Motor neuron (in vitro differentiated cells): ENCODE measurements around the gene TNRC18. TPM values are rescaled to one million over a fixed set of nuclear protein-coding genes. Genes with fewer than 3 reads are reported as not detected.
A peak's percentile ranks its signal among the peaks of the same experiment; 100 is the strongest.

ENCODE experiments used
- ATAC-seq, 8 experiments: fragments of 200-7000 bp; cut with Tn5 transposase; replicated peaks in 6 of 8; 2 replicates each; pipeline ENCODE4 v1.8.0; 2021; ENCODE audit warnings: mild to moderate bottlenecking in 8 of 8, moderate library complexity in 8 of 8
- H3K27ac ChIP-seq, 2 donors: fragments of 250-450 bp; sonication (Bioruptor Pico); 2 replicates each; pipeline ENCODE4 v1.9.0; 2021; ENCODE audit warnings: antibody characterized with exemption in 2 of 2, mild to moderate bottlenecking in 2 of 2, moderate library complexity in 1 of 2
- H3K4me1 ChIP-seq, 2 donors: fragments of 250-450 bp; sonication (Bioruptor Pico); replicated peaks in 1 of 2; 2 replicates each; pipeline ENCODE4 v1.6.1; 2021; ENCODE audit warnings: antibody characterized with exemption in 2 of 2, mild to moderate bottlenecking in 2 of 2, moderate library complexity in 1 of 2
- H3K4me3 ChIP-seq, 5 donors: fragments of 250-450 bp; sonication (Bioruptor Pico); 2 replicates each; pipeline ENCODE4 v1.9.0; 2021; ENCODE audit warnings: antibody characterized with exemption in 5 of 5, mild to moderate bottlenecking in 5 of 5, moderate library complexity in 4 of 5
- WGBS, 10 experiments: fragments of 450-650 bp; shearing (Covaris generic); methylation state at CpG; one replicate each; pipeline ENCODE4 v1.0.0; 2022; 5-methylcytosine and 5-hydroxymethylcytosine counted together
- in situ Hi-C, 9 experiments: fragments of 400-800 bp; cut with MboI; loops; one replicate each; pipeline ENCODE4 v1.15.0; 2021; ENCODE audit warnings: low sequenced_read_pairs in 9 of 9, low pct_unique_long_range_greater_than_20kb in 2 of 9; ENCODE audit not compliant: unreplicated experiment in 9 of 9
- total RNA-seq, 8 experiments: library from RNA; unstranded; fragments of 300-600 nt; gene quantifications; 2 replicates each; pipeline versions ENCODE4 v1.2.3 to v1.2.4, GENCODE V29; 2022

Gene TNRC18
- total RNA-seq, 8 experiments from 2014 or later = 12.1 to 127 (median 45.8) TPM

DNA sequence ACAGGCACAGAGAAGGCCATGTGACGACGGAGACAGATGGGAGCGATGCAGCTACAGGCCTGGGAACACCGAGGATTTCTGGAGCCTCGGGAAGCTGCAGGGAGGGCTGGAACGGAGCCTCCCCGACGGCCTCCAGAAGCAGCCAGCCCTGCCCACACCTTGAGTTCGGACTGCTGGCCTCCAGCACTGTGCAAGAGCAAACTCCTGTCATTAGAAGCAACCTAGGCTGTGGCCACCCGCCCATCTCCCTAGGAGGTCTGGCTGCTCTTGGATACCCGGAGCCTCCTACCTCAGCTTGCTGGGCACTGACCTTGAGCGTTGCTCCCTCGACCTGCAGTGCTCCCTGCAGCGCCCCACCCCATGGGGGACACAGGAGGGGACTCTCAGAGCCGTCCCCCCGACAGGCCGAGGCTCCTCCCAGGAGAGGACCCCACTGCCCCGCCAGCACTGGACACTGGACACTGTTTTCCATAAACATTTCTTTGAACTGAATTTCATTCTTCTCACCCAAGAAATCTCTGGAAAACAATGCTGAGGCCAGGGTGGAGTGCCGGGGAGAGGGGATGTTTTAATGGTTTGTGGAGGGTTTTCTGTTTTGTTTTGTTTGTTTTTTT lies 22.5 kb upstream of the TNRC18 start:
- 0 to 79% (median 70%) methylated on average over 1 to 6 of the region's 19 CpGs; no CpG with 5 or more reads in 4 of the 10 experiments for WGBS, 10 experiments
- peak in 6 of 8 experiments; percentile 8 to 60 (median 42) for ATAC-seq
- H3K4me1 ChIP-seq = peaks cover 24 to 28% of the 10 kb centered on the region in 2 donors
- H3K27ac ChIP-seq = peak overlapping the region; percentile 32 to 33
- no peak overlapping the region for H3K4me3 ChIP-seq
- in situ Hi-C loops = no loop called here

DNA sequence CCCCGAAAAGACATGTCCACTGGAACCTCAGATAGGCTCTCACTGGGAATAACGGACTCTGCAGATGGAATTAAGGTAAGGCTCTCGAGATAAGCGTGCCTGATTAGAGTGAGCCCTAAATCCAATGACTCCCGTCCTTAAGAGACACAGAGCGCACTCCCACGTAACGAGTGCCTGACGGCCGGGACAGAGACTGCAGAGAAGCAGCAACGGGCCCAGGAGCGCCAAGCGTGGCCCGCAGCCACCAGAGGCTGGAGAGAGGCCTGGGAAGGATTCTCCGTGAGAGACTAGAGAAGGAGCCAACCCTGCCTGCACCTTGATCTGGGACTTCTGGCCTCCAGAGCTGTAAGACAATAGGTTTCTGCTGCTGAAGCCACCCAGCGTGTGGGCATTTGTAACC lies 20.0 kb upstream of the TNRC18 start:
- H3K27ac ChIP-seq = no peak overlapping the region
- in situ Hi-C loops = no loop called here
- H3K4me3 ChIP-seq = no peak overlapping the region
- 74 to 91% (median 84%) methylated on average over 4 to 11 of the region's 16 CpGs; no CpG with 5 or more reads in 5 of the 10 experiments for WGBS, 10 experiments
- H3K4me1 ChIP-seq = peaks cover 17 to 24% of the 10 kb centered on the region in 2 donors
- ATAC-seq = no peak

DNA sequence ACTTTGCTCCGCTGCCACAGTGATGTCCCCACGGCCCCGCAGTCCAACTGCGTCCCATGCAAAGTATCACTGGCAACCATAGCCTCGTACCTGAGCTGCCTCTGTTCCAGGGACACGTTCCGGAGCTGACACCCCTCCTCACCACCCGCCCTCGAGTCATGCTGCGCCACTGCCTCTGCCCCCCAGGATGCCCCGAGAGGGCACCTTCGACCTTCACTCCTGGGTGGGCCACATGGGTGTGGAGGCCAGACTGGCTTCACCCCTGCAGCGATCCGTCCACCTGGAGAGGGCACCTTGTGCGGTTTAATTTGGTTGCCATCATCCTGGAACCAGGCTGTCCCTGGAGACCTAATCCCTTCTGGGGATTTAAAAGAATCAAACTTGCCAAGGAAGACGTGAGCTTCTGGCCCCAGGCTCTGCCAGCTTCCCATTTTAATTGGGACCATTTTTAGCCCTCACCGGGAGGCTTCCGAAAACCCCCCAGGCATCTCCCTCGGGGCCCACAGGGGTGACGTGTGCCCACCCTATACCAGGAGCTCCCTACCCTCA lies 19.2 kb upstream of the TNRC18 start:
- Histone ChIP-seq H3K4me1 (peaks cover 14 to 20% of the 10 kb centered on the region in 2 donors), H3K4me3 (no peak overlapping the region), H3K27ac (no peak overlapping the region)
- ATAC-seq = no peak
- in situ Hi-C loops = no loop called here
- WGBS, 10 experiments = 60 to 100% (median 86%) methylated on average over 1 to 11 of the region's 20 CpGs; no CpG with 5 or more reads in 4 of the 10 experiments

DNA sequence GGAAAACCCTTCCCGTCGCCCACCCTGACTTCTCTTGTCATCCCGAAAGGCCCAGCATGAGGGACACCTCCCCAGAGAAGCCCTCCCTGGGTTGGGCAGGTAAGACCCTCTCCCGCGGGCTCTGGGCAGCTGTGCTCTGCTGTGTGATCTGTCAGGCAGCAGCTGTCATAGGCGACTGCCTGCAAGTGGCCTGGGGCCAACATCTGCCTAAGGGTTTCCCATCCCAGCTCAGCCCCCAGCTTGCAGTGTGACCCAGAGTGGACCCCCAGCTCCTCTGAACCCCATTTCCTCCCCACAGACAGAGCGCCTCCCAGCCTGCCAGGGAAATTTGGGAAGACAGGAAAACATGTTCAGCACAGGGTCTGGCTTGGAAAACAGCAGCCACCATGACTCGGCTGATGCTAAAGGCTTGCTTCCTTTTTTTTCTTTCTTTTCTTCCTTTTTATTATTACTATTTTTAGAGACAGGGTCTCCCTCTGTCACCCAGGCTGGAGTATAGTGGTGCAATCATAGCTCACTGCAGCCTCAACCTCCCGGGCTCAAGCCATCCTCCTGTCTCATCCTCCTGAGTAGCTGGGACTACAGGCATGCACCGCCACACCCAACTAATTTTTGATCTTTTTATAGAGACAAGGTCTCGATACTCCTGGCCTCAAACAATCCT lies 18.3 kb upstream of the TNRC18 start:
- ATAC-seq = no peak
- Histone ChIP-seq H3K4me1 (peaks cover 14 to 20% of the 10 kb centered on the region in 2 donors), H3K4me3 (no peak overlapping the region), H3K27ac (no peak overlapping the region)
- 68 to 100% (median 84%) methylated on average over 1 to 5 of the region's 11 CpGs; no CpG with 5 or more reads in 1 of the 10 experiments for WGBS, 10 experiments
- in situ Hi-C loops = no loop called here

DNA sequence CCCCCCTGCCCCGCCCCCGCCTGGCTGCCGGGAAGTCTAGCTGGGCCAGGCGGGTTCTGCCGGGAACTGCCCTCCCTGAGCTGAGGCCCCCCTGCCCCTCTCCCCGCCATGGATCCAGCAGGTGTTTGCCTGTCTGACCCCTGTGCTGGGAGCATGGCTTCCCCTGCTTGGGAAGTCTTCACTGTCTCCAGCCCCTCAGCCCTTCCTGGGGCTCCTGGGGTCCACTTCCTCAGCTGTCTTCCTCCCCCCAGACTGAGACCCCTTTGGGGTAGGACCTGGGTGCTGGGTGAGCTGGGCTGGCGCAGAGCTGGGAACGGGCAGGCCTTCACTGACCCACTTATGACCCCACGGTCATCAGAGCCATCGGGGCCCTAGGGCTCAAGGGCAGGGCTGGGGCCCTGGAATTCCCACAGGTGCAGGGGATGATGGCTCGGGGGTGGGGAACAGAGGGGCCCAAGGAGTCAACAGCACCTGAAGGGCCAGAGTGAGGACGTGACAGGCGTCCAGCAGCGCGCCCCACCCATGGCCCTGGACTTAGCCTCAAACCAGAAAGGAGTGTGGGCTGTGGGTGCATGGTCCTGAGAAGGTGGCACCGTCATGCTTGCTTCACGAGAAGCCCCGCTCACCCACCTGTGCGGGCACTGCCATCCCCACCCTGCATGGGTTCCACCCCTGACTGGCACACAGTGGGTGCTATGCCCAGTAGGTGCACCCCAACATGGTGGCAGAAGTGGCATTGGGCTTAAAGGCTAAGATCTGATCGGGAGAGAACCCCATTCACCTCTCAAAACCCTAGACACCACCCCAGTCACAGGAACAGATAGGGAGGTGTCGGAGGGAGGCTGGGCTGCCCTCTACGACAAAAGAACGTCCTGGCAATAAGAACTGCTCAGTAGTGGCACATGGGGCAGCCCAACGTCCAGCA lies 16.2 kb upstream of the TNRC18 start:
- H3K4me1 ChIP-seq = peaks cover 6 to 10% of the 10 kb centered on the region in 2 donors
- H3K4me3 ChIP-seq = no peak overlapping the region
- in situ Hi-C loops = no loop called here
- peak overlapping the region in 1 of 2 donors; percentile 36 for H3K27ac ChIP-seq
- WGBS, 10 experiments = 60 to 100% (median 100%) methylated on average over 1 of the region's 24 CpGs; no CpG with 5 or more reads in 7 of the 10 experiments
- ATAC-seq = peak in 6 of 8 experiments; percentile 38 to 67 (median 60)

DNA sequence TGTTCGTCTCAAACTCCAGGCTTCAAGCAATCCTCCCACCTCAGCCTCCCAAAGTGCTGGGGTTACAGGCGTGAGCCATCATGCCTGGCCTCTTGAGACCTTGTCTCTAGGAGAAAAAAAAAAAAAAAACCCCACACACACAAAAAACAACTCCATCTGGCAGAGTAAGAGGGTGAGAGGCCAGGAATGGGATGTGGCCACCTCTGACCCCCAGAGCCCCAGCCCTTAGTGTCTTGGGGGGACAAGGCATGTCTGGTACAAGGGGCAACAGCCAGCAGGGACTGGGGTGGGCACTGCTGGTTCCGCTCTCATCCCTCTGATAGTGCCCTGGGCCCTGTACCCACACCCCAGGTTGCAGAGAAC lies 15.6 kb upstream of the TNRC18 start:
- in situ Hi-C loops = no loop called here
- Histone ChIP-seq H3K4me1 (peaks cover 6 to 10% of the 10 kb centered on the region in 2 donors), H3K27ac (no peak overlapping the region), H3K4me3 (no peak overlapping the region)
- 20 to 45% methylated on average over 1 to 2 of the region's 3 CpGs; no CpG with 5 or more reads in 8 of the 10 experiments for WGBS, 10 experiments
- ATAC-seq = peak in 2 of 8 experiments; percentile 15 to 31

DNA sequence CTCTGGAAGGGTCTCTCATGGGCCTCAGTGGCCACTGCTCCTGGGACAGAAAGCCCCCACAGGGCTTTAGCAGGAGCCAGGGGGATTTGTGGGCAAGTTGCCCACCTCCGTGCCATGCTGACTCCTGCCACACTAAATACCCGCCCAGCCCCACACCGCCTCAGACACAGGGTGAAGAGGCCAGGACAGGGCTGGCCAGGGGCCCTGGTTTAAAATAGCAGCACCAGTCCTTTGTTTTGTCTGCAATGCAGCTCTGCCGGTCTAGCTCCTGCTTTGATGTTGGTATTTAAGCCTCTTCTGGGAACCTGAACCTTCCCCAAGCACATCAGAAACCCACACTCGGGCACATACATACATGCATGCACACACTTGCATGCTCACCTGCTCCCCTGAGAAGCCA lies 14.4 kb upstream of the TNRC18 start:
- 33 to 67% (median 60%) methylated on average over 1 of the region's 5 CpGs; no CpG with 5 or more reads in 7 of the 10 experiments for WGBS, 10 experiments
- ATAC-seq = no peak
- in situ Hi-C loops = no loop called here
- peaks cover 6 to 10% of the 10 kb centered on the region in 2 donors for H3K4me1 ChIP-seq
- no peak overlapping the region for H3K4me3 ChIP-seq
- no peak overlapping the region for H3K27ac ChIP-seq

DNA sequence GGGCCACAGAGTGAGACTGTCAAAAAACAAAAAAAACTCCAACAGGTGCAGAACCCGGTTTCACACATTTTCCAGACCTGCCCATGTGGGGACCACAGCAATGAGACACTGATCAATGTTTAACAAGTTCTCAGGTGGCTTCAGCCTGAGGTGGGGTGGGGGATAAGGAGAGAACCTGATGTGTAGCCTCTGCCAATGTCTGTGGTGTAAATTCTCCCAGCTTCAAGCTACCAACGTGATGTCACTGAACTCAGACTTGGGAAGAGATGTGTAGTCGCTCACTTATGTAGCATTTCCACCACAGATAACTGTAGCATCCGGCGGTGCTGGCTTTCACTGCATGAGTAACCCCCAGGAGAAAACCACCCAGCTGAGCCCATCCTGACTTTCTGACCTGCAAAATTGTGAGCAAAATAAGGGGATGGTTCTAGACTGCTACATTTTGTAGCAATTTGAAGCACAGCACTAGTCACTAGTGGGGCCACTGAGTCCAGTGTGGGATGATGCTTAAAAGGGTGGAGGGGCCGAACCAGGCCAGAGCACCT lies 13.8 kb upstream of the TNRC18 start:
- no peak overlapping the region for H3K4me3 ChIP-seq
- no peak overlapping the region for H3K27ac ChIP-seq
- ATAC-seq = no peak
- in situ Hi-C loops = no loop called here
- H3K4me1 ChIP-seq = peaks cover 6 to 10% of the 10 kb centered on the region in 2 donors
- 90 to 100% (median 99%) methylated on average over 1 to 5 of the region's 6 CpGs; no CpG with 5 or more reads in 4 of the 10 experiments for WGBS, 10 experiments

DNA sequence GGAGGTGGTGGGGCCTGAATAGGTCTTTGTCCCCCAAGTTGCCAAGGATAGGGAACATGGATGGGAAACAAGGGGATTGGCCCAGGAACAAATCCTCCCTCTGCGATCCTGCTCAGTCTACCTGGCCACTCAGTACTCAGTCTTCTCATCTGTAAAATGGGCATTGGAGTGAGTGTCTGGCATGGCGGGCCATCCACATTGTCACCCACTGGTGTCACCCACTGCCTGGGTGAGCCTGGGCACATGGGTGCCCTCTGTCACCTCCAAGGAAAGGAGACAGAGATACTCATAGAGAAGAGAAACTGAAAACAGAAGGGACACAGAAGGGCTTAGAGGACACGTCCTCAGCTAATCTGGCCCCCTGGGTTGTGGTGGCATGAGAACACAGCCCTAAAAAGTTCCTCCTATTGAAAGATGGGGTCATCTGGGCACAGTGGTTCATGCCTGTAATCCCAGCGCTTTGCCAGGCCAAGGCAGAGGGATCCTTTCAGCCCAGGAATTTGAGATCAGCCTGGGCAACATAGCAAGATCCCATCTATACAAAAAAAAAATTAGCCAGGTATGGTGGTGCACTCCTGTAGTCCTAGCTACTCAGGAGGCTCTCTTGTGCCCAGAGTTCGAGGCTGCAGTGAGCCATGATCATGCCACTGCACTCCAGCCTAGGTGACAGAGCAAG lies 12.5 kb upstream of the TNRC18 start:
- H3K4me1 ChIP-seq = peaks cover 10 to 18% of the 10 kb centered on the region in 2 donors
- no peak for ATAC-seq
- in situ Hi-C loops = no loop called here
- WGBS, 10 experiments = 93 to 100% (median 100%) methylated on average over 1 to 3 of the region's 5 CpGs; no CpG with 5 or more reads in 2 of the 10 experiments
- H3K27ac ChIP-seq = no peak overlapping the region
- no peak overlapping the region for H3K4me3 ChIP-seq

DNA sequence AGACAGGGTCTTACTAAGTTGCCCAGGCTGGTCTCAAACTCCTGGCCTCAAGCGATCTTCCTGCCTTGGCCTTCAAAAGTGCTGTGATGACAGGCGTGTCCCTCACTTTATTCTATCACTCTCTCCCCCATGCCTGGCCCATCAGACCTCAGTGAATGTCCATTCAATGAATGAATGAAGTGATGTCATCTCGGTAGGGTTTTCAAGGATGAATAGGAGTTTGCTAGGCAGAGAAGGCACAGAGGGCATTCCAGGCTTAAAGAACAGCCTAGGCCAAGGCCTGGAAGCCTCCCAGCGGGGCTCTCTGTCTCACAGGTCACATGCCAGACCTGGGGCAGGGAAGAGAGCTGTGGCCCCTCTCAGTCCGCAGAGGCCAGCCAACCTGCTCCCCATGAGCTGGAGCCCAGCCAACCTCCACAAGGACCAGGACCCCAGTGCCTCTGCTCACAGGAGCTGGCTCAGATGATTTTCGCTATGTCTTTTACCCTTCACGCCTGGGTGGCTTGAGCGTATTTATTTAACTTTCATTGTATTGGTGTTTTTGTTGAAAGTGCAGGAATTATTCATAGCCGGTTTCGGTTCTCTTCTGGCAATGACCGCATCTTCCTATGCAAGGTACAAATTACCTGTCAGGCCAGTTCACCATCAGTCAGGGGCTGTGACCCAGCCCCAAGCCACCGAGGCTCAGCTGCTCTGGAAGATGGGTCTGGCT lies 11.8 kb upstream of the TNRC18 start:
- in situ Hi-C loops = no loop called here

DNA sequence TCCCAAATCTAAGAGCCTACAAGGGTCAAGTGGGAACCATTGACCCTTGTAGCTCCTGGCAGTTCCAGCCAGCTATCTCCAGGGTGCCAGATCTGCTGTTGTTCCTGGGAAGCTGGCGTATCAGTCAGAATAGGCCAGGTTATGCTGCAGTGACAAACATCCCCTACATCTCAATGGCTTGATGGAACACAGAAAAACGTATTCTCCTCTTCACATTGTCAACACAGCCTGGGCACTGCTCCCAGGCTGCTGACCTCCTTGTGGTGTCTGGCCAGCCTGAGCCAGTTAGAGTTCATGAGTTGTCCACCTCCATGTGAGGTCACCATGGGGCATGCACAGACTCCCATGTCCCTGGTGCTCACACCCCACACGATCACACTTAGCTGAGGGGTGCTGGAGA lies 9.5 kb upstream of the TNRC18 start:
- Histone ChIP-seq H3K4me3 (no peak overlapping the region), H3K4me1 (peaks cover 12 to 23% of the 10 kb centered on the region in 2 donors), H3K27ac (no peak overlapping the region)
- in situ Hi-C loops = no loop called here
- 89 to 100% (median 100%) methylated on average over 1 to 3 of the region's 3 CpGs; no CpG with 5 or more reads in 5 of the 10 experiments for WGBS, 10 experiments
- ATAC-seq = no peak

More for the DNA sequence above, 11.8 kb upstream of the TNRC18 start:
- Histone ChIP-seq H3K4me1 (peaks cover 13 to 25% of the 10 kb centered on the region in 2 donors), H3K4me3 (no peak overlapping the region), H3K27ac (no peak overlapping the region)
- 72 to 100% (median 83%) methylated on average over 1 to 9 of the region's 12 CpGs; no CpG with 5 or more reads in 1 of the 10 experiments for WGBS, 10 experiments
- no peak for ATAC-seq
